HepG2 (cell line): ENCODE measurements around the gene APOBEC3C.

Source experiments
- ARID2 ChIP-seq: sonication (generic); formaldehyde crosslinking; IDR thresholded peaks from 2 replicates; pipeline ENCODE4 v1.8.1; 2022; ENCODE audit warnings: mild to moderate bottlenecking, missing genetic modification reagents, borderline replicate concordance
- CREM ChIP-seq, 2 experiments: sonication (generic) in 1 of 2; formaldehyde crosslinking in 1 of 2; IDR thresholded peaks; 2 replicates each; pipeline versions ENCODE4 v1.4.0 to v1.6.1; 2016 to 2020; ENCODE audit warnings: antibody characterized with exemption in 1 of 2, mild to moderate bottlenecking in 1 of 2, missing genetic modification reagents in 1 of 2
- TF ChIP-seq, protein P1 (sequence below): sonication (generic); formaldehyde crosslinking; IDR thresholded peaks from 2 replicates; pipeline ENCODE4 v1.8.0; 2022; ENCODE audit warnings: missing genetic modification reagents, mild to moderate bottlenecking, moderate library complexity, borderline replicate concordance

DNA sequence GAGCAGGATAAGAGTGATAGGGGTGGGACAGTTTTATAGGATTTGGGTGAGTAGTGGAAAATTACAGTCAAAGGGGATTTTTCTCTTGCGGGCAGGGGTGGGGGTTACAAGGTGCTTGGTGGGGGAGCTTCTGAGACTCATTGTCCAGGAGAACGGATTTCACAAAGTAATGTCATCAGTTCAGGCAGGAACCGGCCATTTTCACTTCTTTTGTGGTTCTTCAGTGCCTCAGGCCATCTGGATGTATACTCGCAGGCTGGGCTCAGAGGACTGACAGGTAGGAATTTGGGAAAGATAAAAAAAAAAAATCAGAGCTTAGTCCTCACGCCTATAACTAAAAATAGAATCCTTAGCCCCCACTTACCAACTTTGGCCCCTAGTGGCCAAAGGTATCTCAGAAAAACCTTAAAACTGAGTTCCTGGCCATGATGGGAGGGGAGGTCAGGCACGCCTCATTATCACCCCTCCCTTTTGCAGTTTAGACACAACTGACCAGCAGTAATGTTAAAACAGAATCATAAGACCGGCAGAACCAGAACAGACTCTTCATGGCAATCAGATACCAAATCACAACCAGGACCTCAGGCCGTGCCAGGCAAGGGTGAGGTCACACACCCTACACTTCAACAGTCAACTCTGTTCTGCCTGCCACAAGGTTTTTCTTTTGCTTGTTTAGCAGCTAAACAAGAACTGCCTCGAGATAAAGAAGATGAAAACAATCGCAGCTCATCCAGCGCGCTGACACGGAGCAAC lies 54.2 kb downstream of the APOBEC3C start:
- TF ChIP-seq ARID2 (CRISPR knock-in tag) (no peak), CREM (IDR thresholded peaks at IDR 0.05) (no peak), CREM (CRISPR knock-in tag; IDR thresholded peaks at IDR 0.05) (no peak)
- TF ChIP-seq, protein P1, sequence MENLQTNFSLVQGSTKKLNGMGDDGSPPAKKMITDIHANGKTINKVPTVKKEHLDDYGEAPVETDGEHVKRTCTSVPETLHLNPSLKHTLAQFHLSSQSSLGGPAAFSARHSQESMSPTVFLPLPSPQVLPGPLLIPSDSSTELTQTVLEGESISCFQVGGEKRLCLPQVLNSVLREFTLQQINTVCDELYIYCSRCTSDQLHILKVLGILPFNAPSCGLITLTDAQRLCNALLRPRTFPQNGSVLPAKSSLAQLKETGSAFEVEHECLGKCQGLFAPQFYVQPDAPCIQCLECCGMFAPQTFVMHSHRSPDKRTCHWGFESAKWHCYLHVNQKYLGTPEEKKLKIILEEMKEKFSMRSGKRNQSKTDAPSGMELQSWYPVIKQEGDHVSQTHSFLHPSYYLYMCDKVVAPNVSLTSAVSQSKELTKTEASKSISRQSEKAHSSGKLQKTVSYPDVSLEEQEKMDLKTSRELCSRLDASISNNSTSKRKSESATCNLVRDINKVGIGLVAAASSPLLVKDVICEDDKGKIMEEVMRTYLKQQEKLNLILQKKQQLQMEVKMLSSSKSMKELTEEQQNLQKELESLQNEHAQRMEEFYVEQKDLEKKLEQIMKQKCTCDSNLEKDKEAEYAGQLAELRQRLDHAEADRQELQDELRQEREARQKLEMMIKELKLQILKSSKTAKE (CRISPR knock-in tag) = no peak
